Lower lobe of right lung (tissue), 2 donors: Measurements from ENCODE around the gene INPP5E. TPM values are rescaled to one million over a fixed set of nuclear protein-coding genes. Genes with fewer than 3 reads are reported as not detected.

Experiments
- ATAC-seq, 2 donors: fragments of 200-7000 bp; cut with Tn5 transposase; one replicate each; pipeline ENCODE4 v1.9.1; 2020 to 2022; ENCODE audit warnings: mild to moderate bottlenecking in 2 of 2, moderate library complexity in 2 of 2
- DNase-seq: peaks from one replicate; pipeline ENCODE4 v3.0.0-alpha.2; 2020
- H3K27ac ChIP-seq: fragments of 200-600 bp; one replicate; pipeline ENCODE4 v1.8.0; 2022
- H3K27me3 ChIP-seq: fragments of 200-600 bp; one replicate; pipeline ENCODE4 v1.8.0; 2022; ENCODE audit warnings: low read depth
- H3K36me3 ChIP-seq: fragments of 200-600 bp; one replicate; pipeline ENCODE4 v1.8.0; 2022; ENCODE audit warnings: mild to moderate bottlenecking
- H3K4me1 ChIP-seq: fragments of 200-600 bp; one replicate; pipeline ENCODE4 v1.8.0; 2022
- H3K4me3 ChIP-seq: fragments of 200-600 bp; one replicate; pipeline ENCODE4 v1.8.0; 2022; ENCODE audit warnings: mild to moderate bottlenecking
- H3K9me3 ChIP-seq: fragments of 200-600 bp; one replicate; pipeline ENCODE4 v1.8.0; 2022
- intact Hi-C: fragments of 100-400 bp; cut with DNase I; formaldehyde crosslinking; loops from one replicate; pipeline ENCODE4 v1.11.0; 2022
- long read RNA-seq: library from polyadenylated mRNA; unstranded; transcript quantifications from one replicate; pipeline ENCODE4 v2.0.0, GENCODE V29; 2021
- total RNA-seq: library from RNA; stranded (reverse); fragmentation: NEBNext Ultra II Directional; extraction: Animal tissue kit (Norgen Biotek cat#: 25700); gene quantifications from one replicate; pipeline ENCODE4 v1.2.1, GENCODE V29; 2021
- TF ChIP-seq, protein P1 (sequence below): fragments of 200-600 bp; IDR thresholded peaks from one replicate; pipeline ENCODE4 v1.8.0; 2022; ENCODE audit warnings: antibody characterized with exemption, mild to moderate bottlenecking
- donor health status: DM: no; HTN: yes; CAD: no; lungs with severe emphysema.

The INPP5E gene, protein sequence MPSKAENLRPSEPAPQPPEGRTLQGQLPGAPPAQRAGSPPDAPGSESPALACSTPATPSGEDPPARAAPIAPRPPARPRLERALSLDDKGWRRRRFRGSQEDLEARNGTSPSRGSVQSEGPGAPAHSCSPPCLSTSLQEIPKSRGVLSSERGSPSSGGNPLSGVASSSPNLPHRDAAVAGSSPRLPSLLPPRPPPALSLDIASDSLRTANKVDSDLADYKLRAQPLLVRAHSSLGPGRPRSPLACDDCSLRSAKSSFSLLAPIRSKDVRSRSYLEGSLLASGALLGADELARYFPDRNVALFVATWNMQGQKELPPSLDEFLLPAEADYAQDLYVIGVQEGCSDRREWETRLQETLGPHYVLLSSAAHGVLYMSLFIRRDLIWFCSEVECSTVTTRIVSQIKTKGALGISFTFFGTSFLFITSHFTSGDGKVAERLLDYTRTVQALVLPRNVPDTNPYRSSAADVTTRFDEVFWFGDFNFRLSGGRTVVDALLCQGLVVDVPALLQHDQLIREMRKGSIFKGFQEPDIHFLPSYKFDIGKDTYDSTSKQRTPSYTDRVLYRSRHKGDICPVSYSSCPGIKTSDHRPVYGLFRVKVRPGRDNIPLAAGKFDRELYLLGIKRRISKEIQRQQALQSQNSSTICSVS
- 13.8 TPM for total RNA-seq
- long read RNA-seq, full-length matches to known transcripts: 15 of 37 reads
- long read RNA-seq, partial matches to known transcripts: 12 of 37 reads
- long read RNA-seq, other reads (novel, unspliced or antisense): 10 of 37 reads

DNA sequence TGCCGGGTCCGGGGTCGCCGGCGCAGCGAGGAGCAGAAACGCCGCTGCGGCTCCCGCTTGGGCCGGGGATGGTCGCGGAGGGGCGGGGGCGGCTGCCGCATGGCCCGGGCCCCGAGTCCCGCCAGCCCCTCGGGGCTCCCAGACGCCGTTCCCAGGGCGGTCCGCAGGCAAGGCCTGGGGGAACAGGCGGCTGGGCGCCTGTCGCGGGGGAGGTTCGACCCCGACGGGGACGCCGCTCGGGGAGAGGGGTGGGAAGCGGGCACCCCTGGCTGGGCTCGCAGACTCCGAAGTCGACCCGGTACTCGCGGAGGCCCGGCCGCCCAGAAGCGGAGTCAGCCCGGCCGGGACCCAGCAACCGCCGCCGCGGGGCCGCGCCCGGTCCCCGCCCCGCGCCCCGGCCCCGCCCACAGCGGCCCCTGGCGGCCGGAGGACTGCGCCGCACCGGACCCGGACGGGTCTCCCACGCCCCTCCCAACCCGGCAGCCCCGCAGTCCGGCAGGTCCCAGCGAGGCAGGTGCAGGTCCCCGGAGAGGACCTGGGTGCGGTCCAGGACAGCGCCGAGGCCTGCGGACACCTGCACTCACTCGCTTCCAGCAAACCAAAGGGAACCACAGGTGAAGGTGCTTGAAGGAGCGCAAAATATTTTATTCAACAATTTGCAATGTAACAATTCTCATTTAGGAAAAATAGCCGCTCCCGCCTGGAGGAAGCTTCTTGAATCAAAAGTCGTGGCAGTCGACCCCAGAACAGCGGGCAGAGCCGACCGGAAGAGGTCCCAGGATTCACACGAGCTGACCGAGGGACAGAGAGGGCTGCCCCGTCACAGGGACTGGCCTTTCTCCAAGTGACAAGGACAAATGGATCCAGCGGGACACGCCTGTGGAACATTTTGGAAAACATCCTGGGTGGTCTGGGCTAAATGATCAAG is at the start of gene INPP5E:
INPP5E (minus strand) TSS at position 365 of the 928 bp plus-strand sequence. CDS start 426 bp downstream, outside the sequence.
- Histone ChIP-seq H3K9me3 (no peaks in the 10 kb centered on the region), H3K36me3 (peaks cover 44% of the 10 kb centered on the region), H3K4me3 (peak within 1 kb of the TSS; percentile 96), H3K4me1 (peaks cover 32% of the 10 kb centered on the region), H3K27ac (peak within 1 kb of the TSS; percentile 78), H3K27me3 (no peaks in the 10 kb centered on the region)
- ATAC-seq (peak; percentile 90 to 93), DNase-seq (peak; percentile 80)
- TF ChIP-seq, protein P1, sequence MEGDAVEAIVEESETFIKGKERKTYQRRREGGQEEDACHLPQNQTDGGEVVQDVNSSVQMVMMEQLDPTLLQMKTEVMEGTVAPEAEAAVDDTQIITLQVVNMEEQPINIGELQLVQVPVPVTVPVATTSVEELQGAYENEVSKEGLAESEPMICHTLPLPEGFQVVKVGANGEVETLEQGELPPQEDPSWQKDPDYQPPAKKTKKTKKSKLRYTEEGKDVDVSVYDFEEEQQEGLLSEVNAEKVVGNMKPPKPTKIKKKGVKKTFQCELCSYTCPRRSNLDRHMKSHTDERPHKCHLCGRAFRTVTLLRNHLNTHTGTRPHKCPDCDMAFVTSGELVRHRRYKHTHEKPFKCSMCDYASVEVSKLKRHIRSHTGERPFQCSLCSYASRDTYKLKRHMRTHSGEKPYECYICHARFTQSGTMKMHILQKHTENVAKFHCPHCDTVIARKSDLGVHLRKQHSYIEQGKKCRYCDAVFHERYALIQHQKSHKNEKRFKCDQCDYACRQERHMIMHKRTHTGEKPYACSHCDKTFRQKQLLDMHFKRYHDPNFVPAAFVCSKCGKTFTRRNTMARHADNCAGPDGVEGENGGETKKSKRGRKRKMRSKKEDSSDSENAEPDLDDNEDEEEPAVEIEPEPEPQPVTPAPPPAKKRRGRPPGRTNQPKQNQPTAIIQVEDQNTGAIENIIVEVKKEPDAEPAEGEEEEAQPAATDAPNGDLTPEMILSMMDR: peak; percentile 63
- intact Hi-C loops: no loop called here

DNA sequence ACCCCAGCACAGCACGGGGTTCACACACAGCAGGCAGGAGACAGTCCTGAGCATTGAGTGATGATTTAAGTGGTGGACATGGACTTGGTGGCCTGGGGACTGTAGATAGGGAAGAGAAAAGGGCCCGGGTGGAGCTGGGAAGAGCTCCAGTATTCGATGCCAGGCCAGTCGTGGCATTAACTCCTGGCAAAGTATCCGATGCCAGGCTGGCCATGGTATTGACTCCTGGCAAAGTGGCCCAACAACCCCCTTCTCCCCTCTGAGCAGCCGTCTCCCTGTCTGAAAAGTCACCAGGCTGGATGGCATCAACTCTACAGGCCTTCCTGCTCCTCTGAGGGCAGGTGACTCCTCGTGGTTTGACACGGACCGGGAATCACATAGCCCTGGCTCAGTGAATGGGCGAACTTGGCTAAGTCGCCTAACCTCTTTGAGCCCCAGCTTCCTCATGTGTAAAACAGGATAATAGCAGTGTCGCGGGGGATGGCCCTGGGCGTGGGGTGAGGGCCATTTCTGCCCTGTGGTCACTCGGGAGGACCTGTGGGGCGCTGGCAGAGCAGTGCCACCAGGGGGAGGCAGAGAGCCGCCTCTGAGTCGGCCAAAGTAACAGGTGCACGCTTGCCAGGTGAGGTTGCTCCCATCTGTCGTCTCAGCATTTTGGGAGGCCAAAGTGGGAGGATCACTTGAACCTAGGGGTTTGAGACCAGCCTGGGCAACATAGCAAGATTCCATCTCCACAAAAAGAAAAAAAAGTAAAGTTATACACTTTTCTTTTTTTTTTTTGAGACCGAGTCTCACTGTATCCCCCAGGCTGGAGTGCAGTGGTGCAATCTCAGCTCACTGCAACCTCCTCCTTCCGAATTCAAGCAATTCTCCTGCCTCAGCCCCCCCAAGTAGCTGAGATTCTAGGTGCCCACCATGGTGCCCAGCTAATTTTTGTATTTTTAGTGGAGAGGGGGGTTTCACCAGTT is 48.9 kb upstream of the INPP5E start:
- TF ChIP-seq, protein P1: peak; percentile 98
- Histone ChIP-seq H3K36me3 (no peaks in the 10 kb centered on the region), H3K27me3 (no peaks in the 10 kb centered on the region), H3K9me3 (no peaks in the 10 kb centered on the region), H3K4me3 (no peak overlapping the region), H3K4me1 (peaks cover 19% of the 10 kb centered on the region), H3K27ac (no peak overlapping the region)
- ATAC-seq (peak; percentile 56 to 58), DNase-seq (peak; percentile 85)
- intact Hi-C loops: loop anchor here (5.0 kb wide), 1 partner anchor 144 kb away; no protein-coding TSS in a partner anchor

DNA sequence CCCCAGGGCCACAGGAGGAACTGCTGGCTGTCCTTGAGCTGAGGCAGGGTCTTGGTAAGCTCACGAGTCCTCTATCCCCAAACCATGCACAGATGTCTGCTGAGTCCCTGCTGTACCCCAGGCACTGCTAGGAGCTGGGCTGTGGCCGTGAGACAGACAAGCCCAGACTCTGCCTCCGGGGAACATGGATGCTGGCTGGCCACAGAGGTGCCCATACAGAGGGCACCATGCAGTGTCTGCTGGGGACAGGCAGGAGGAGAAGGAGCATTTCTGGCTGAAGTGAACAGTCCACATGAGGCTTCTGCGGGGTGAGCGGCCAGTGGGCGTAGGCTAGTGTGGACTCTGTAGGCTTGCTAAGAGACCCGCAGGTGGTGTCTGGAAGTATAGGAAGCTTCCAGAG is 48.0 kb upstream of the INPP5E start:
- H3K27me3 ChIP-seq: no peaks in the 10 kb centered on the region
- H3K9me3 ChIP-seq: no peaks in the 10 kb centered on the region
- H3K27ac ChIP-seq: no peak overlapping the region
- H3K4me3 ChIP-seq: no peak overlapping the region
- TF ChIP-seq, protein P1: no peak
- intact Hi-C loops: loop anchor here (5.0 kb wide), 1 partner anchor 145 kb away; no protein-coding TSS in a partner anchor
- no peaks in the 10 kb centered on the region for H3K36me3 ChIP-seq
- no peak for DNase-seq
- ATAC-seq: no peak
- H3K4me1 ChIP-seq: peaks cover 19% of the 10 kb centered on the region

DNA sequence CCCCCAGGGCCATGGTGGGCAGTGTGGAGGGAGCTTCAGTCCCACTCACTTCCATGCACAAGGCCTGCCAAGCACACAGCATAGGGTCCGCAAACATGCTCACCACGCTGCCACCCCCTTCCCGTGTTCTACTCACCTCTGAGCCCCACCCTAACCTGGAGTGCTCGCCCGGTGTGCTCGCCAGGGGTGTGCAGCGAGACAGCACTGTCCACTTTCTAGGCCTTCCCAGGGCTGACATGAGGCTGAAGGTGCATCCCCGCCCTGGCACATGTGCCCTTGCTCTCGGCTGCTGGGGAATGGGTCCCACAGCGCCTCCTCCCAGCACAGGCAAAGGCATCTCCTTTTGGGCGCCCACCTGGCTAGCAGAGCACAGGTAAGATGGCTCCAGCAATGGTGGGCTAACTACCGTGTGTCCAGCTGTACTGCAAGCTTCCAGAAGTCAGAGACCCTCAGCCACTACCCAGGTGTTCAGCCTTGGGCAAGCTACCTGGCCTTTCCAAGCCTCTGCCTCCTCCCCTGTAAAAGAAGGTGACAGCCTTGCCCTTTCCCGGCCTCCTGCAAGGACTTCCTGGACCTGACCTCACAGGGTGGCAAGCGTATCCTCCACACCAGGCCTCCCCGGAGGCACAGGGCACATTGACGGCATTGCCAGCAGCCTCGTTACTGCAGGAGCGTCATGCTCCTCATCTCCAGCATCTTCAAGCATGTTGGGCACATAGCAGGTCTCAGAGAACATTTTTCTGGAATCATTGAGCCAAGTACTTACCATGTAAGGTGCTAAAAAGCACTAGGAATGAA is 47.4 kb upstream of the INPP5E start:
- Histone ChIP-seq H3K27ac (no peak overlapping the region), H3K36me3 (no peaks in the 10 kb centered on the region), H3K4me1 (peaks cover 19% of the 10 kb centered on the region), H3K9me3 (no peaks in the 10 kb centered on the region), H3K4me3 (no peak overlapping the region), H3K27me3 (no peaks in the 10 kb centered on the region)
- TF ChIP-seq, protein P1: no peak
- DNase-seq (no peak), ATAC-seq (no peak)
- intact Hi-C loops: loop anchor here (5.0 kb wide), 1 partner anchor 145 kb away; no protein-coding TSS in a partner anchor
